Liver (tissue), 9 donors: Measurements from ENCODE around the gene RIMS3. TPM values are rescaled to one million over a fixed set of nuclear protein-coding genes. Genes with fewer than 3 reads are reported as not detected.

Source experiments
- DNase-seq: peaks from one replicate; pipeline ENCODE4 v3.0.0-alpha.2; 2017; ENCODE audit warnings: low spot score
- H3K27ac ChIP-seq, 2 donors: one replicate each; pipeline ENCODE4 v1.7.0; 2013; ENCODE audit warnings: inconsistent platforms in 2 of 2, low read length in 2 of 2, control low read depth in 1 of 2, low read depth in 1 of 2, mild to moderate bottlenecking in 1 of 2
- H3K27me3 ChIP-seq, 4 donors: one replicate each; pipeline versions ENCODE4 v1.6.1 to v1.7.0; 2013; ENCODE audit warnings: low read length in 3 of 4, inconsistent platforms in 1 of 4, mild to moderate bottlenecking in 1 of 4, moderate library complexity in 1 of 4; ENCODE audit not compliant: control insufficient read depth in 4 of 4, insufficient read depth in 4 of 4
- H3K36me3 ChIP-seq, 4 donors: one replicate each; pipeline versions ENCODE4 v1.6.1 to v1.7.0; 2013; ENCODE audit warnings: low read length in 3 of 4, mild to moderate bottlenecking in 3 of 4, low read depth in 1 of 4, moderate library complexity in 1 of 4; ENCODE audit not compliant: control insufficient read depth in 4 of 4, insufficient read depth in 3 of 4
- H3K4me1 ChIP-seq, 4 donors: one replicate each; pipeline versions ENCODE4 v1.6.1 to v1.7.0; 2013; ENCODE audit warnings: low read length in 3 of 4, mild to moderate bottlenecking in 3 of 4, moderate library complexity in 1 of 4; ENCODE audit not compliant: control insufficient read depth in 4 of 4, insufficient read depth in 4 of 4
- H3K4me3 ChIP-seq, 3 donors: one replicate each; pipeline versions ENCODE4 v1.6.1 to v1.7.0; 2013; ENCODE audit warnings: low read length in 3 of 3, control low read depth in 1 of 3, low read depth in 1 of 3, mild to moderate bottlenecking in 1 of 3
- H3K9ac ChIP-seq, 2 donors: one replicate each; pipeline ENCODE4 v1.7.0; 2013; ENCODE audit warnings: low read length in 2 of 2, mild to moderate bottlenecking in 2 of 2, moderate library complexity in 2 of 2, control low read depth in 1 of 2, low read depth in 1 of 2
- H3K9me3 ChIP-seq, 4 donors: one replicate each; pipeline versions ENCODE4 v1.6.1 to v1.7.0; 2013; ENCODE audit warnings: low read length in 3 of 4; ENCODE audit not compliant: control insufficient read depth in 4 of 4
- ATF3 ChIP-seq: IDR thresholded peaks from 2 replicates; pipeline ENCODE4 v1.6.1; 2016; ENCODE audit warnings: antibody characterized with exemption
- CTCF ChIP-seq: fragments of 150-350 bp; IDR thresholded peaks from 2 replicates; pipeline ENCODE4 v1.5.1; 2017; ENCODE audit warnings: improper control_type of control experiment, low read depth, low read length; ENCODE audit not compliant: missing input control
- EGR1 ChIP-seq, 2 donors: IDR thresholded peaks; 2 replicates each; pipeline ENCODE4 v1.6.1; 2016 to 2018; ENCODE audit warnings: antibody characterized with exemption in 2 of 2, low read depth in 2 of 2
- FOXA1 ChIP-seq: IDR thresholded peaks from 2 replicates; pipeline ENCODE4 v1.6.1; 2016; ENCODE audit warnings: antibody characterized with exemption
- FOXA2 ChIP-seq: IDR thresholded peaks from 2 replicates; pipeline ENCODE4 v1.6.1; 2016; ENCODE audit warnings: antibody characterized with exemption
- GABPA ChIP-seq, 2 donors: IDR thresholded peaks in 1 of 2; conservative IDR thresholded peaks in 1 of 2; 2 replicates each; pipeline ENCODE4 v1.6.1; 2016; ENCODE audit warnings: antibody characterized with exemption in 2 of 2, mild to moderate bottlenecking in 1 of 2, moderate library complexity in 1 of 2
- HNF4A ChIP-seq, 2 donors: conservative IDR thresholded peaks; 2 replicates each; pipeline ENCODE4 v1.6.1; 2016; ENCODE audit warnings: antibody characterized with exemption in 2 of 2, mild to moderate bottlenecking in 2 of 2
- HNF4G ChIP-seq: IDR thresholded peaks from 2 replicates; pipeline ENCODE4 v1.6.1; 2016; ENCODE audit warnings: antibody characterized with exemption
- JUND ChIP-seq, 2 donors: IDR thresholded peaks; 2 replicates each; pipeline ENCODE4 v1.6.1; 2016; ENCODE audit warnings: antibody characterized with exemption in 2 of 2
- NR2F2 ChIP-seq: IDR thresholded peaks from 2 replicates; pipeline ENCODE4 v1.6.1; 2016; ENCODE audit warnings: antibody characterized with exemption
- RAD21 ChIP-seq, 2 donors: IDR thresholded peaks; 2 replicates each; pipeline ENCODE4 v1.6.1; 2016; ENCODE audit warnings: antibody characterized with exemption in 2 of 2, mild to moderate bottlenecking in 2 of 2
- REST ChIP-seq: IDR thresholded peaks from 2 replicates; pipeline ENCODE4 v1.6.1; 2016; ENCODE audit warnings: antibody characterized with exemption, mild to moderate bottlenecking
- RXRA ChIP-seq, 2 donors: IDR thresholded peaks; 2 replicates each; pipeline ENCODE4 v1.6.1; 2017 to 2018; ENCODE audit warnings: antibody characterized with exemption in 2 of 2, mild to moderate bottlenecking in 1 of 2
- SP1 ChIP-seq: IDR thresholded peaks from 2 replicates; pipeline ENCODE4 v1.6.1; 2018; ENCODE audit warnings: antibody characterized with exemption, mild to moderate bottlenecking
- TAF1 ChIP-seq: conservative IDR thresholded peaks from 2 replicates; pipeline ENCODE4 v1.6.1; 2016; ENCODE audit warnings: antibody characterized with exemption, mild to moderate bottlenecking
- YY1 ChIP-seq: IDR thresholded peaks from 2 replicates; pipeline ENCODE4 v1.6.1; 2016; ENCODE audit warnings: antibody characterized with exemption, mild to moderate bottlenecking
- ZBTB33 ChIP-seq: IDR thresholded peaks from 2 replicates; pipeline ENCODE4 v1.6.1; 2016; ENCODE audit warnings: antibody characterized with exemption
- WGBS: extraction: QIAGEN DNeasy Blood & Tissue Kit; methylation state at CpG from one replicate; pipeline ENCODE4 v1.1.7; 2013; 5-methylcytosine and 5-hydroxymethylcytosine counted together
- polyA plus RNA-seq, 2 donors: library from polyadenylated mRNA; stranded (reverse) in 1 of 2; unstranded in 1 of 2; fragments of 200-250 nt in 1 of 2; fragments of >200 nt in 1 of 2; fragmentation: Nextera tagmentation in 1 of 2; extraction: Ambion mirVana in 1 of 2; gene quantifications; one replicate each; pipeline versions ENCODE4 v1.2.1 to v1.2.3, GENCODE V29; 2013 to 2015
- total RNA-seq, 2 donors: library from RNA; depleted of rRNA; stranded (reverse); fragments of >200 nt; gene quantifications; one replicate each; pipeline ENCODE4 v1.2.3, GENCODE V29; 2014
- donor health status: healthy.
- donor health status: healthy.
- donor health status: healthy.
- donor health status: healthy.
- donor health status: healthy.

Gene RIMS3
- total and polyA plus RNA-seq, 4 donors = 0.22 to 2.2 (median 0.77) TPM

- H3K4me3 ChIP-seq = no peak overlapping the region
- no peak overlapping the region for H3K9ac ChIP-seq
- no peaks in the 10 kb centered on the region for H3K36me3 ChIP-seq
- H3K9me3 ChIP-seq = no peaks in the 10 kb centered on the region
- no peak for TF ChIP-seq EGR1 (IDR thresholded peaks at IDR 0.05; ENCODE audit: low read depth in 2 of 2)
- no peak for TF ChIP-seq SP1
- TF ChIP-seq JUND (IDR thresholded peaks at IDR 0.05) = no peak
- no peak for TF ChIP-seq ATF3
- TF ChIP-seq RAD21 (IDR thresholded peaks at IDR 0.05) = no peak
- no peak for TF ChIP-seq HNF4G
- TF ChIP-seq GABPA (IDR thresholded peaks at IDR 0.05 in 1 of 2, conservative IDR thresholded peaks at IDR 0.05 in 1 of 2) = no peak
- no peak overlapping the region for H3K27ac ChIP-seq
- 82% methylated on average over 15 of the region's 15 CpGs for WGBS
- DNase-seq = no peak
- no peaks in the 10 kb centered on the region for H3K27me3 ChIP-seq
- H3K4me1 ChIP-seq = no peaks in the 10 kb centered on the region
These were observed 16.4 kb downstream of the RIMS3 start for GRCh38 chr1:40648928-40649591.

GRCh38 chr1:40648200-40648599 lies 17.3 kb downstream of the RIMS3 start:
- H3K27me3 ChIP-seq = no peaks in the 10 kb centered on the region
- no peaks in the 10 kb centered on the region for H3K36me3 ChIP-seq
- no peak overlapping the region for H3K27ac ChIP-seq
- no peak overlapping the region for H3K4me3 ChIP-seq
- H3K9ac ChIP-seq = no peak overlapping the region
- 88% methylated on average over 3 of the region's 3 CpGs for WGBS
- H3K9me3 ChIP-seq = no peaks in the 10 kb centered on the region
- no peak for DNase-seq
- no peaks in the 10 kb centered on the region for H3K4me1 ChIP-seq
- no peak for TF ChIP-seq RXRA (IDR thresholded peaks at IDR 0.05)

- no peak for TF ChIP-seq FOXA1
- no peak for TF ChIP-seq YY1
- no peak for TF ChIP-seq REST
- TF ChIP-seq CTCF = no peak
- no peak for TF ChIP-seq GABPA (IDR thresholded peaks at IDR 0.05 in 1 of 2, conservative IDR thresholded peaks at IDR 0.05 in 1 of 2)
- TF ChIP-seq ZBTB33 = no peak
- no peak for TF ChIP-seq SP1
- no peak for TF ChIP-seq FOXA2
- no peak for TF ChIP-seq NR2F2
- TF ChIP-seq HNF4A (conservative IDR thresholded peaks at IDR 0.05) = no peak
- no peak for TF ChIP-seq TAF1
- no peak overlapping the region for H3K4me3 ChIP-seq
- H3K27ac ChIP-seq = no peak overlapping the region
- H3K9me3 ChIP-seq = no peaks in the 10 kb centered on the region
- no peaks in the 10 kb centered on the region for H3K4me1 ChIP-seq
- H3K27me3 ChIP-seq = no peaks in the 10 kb centered on the region
- H3K36me3 ChIP-seq = no peaks in the 10 kb centered on the region
- no peak overlapping the region for H3K9ac ChIP-seq
- no peak for DNase-seq
- WGBS = 77% methylated on average over 5 of the region's 5 CpGs
These were observed 19.2 kb downstream of the RIMS3 start for GRCh38 chr1:40646315-40646714.
